Stimulated activated CD4-positive, alpha-beta T cell treated with anti-CD3 and anti-CD28 coated beads, TNF-alpha, amount 100 ng/mL, for 4 hours (primary cell): ENCODE data around the gene SGIP1.
"Not testable (repeated sequence)": the region's sequence is repeated elsewhere in the genome, so short reads cannot be mapped to it uniquely, and the experiment has no call there.

Experiments used
- DNase-seq, 3 experiments: peaks; one replicate each; pipeline ENCODE4 v3.0.0-alpha.2; 2020; ENCODE audit warnings: low read depth in 3 of 3

The SGIP1 gene

GRCh38 chr1:66556161-66556611 is 22.2 kb downstream of the SGIP1 start:
- no peak for DNase-seq

GRCh38 chr1:66557157-66557556 is 23.2 kb downstream of the SGIP1 start:
- DNase-seq: no peak

- no peak for DNase-seq
Measured at GRCh38 chr1:66559517-66559916, 25.6 kb downstream of the SGIP1 start.

GRCh38 chr1:66562561-66562960 is 28.6 kb downstream of the SGIP1 start:
- DNase-seq: no peak

GRCh38 chr1:66563094-66563800 is 29.3 kb downstream of the SGIP1 start:
- no peak for DNase-seq

GRCh38 chr1:66563941-66564630 is 30.1 kb downstream of the SGIP1 start:
- no peak for DNase-seq

- DNase-seq: no peak
Measured at GRCh38 chr1:66570196-66570595, 36.2 kb downstream of the SGIP1 start.

- no peak for DNase-seq
Measured at GRCh38 chr1:66571789-66572188, 37.8 kb downstream of the SGIP1 start.

GRCh38 chr1:66575739-66576138 is 41.8 kb downstream of the SGIP1 start:
- no peak for DNase-seq

- no peak for DNase-seq
Measured at GRCh38 chr1:66576645-66577044, 42.7 kb downstream of the SGIP1 start.

GRCh38 chr1:66578841-66579240 is 44.9 kb downstream of the SGIP1 start:
- DNase-seq: no peak

GRCh38 chr1:66580081-66580480 is 46.1 kb downstream of the SGIP1 start:
- DNase-seq: no peak

- DNase-seq: no peak
Measured at GRCh38 chr1:66583021-66583420, 49.1 kb downstream of the SGIP1 start.

- DNase-seq: no peak
Measured at GRCh38 chr1:66585002-66585401, 51.0 kb downstream of the SGIP1 start.

GRCh38 chr1:66589326-66589725 is 55.4 kb downstream of the SGIP1 start:
- no peak for DNase-seq

- DNase-seq: not testable (repeated sequence)
Measured at GRCh38 chr1:66592106-66592507, 58.2 kb downstream of the SGIP1 start.

- DNase-seq: no peak
Measured at GRCh38 chr1:66596191-66596590, 62.2 kb downstream of the SGIP1 start.

- no peak for DNase-seq
Measured at GRCh38 chr1:66597500-66597899, 63.5 kb downstream of the SGIP1 start.

- no peak for DNase-seq
Measured at GRCh38 chr1:66598670-66599069, 64.7 kb downstream of the SGIP1 start.

GRCh38 chr1:66599346-66599745 is 65.4 kb downstream of the SGIP1 start:
- DNase-seq: no peak

- no peak for DNase-seq
Measured at GRCh38 chr1:66599899-66600737, 66.2 kb downstream of the SGIP1 start.

- DNase-seq: no peak
Measured at GRCh38 chr1:66605419-66605997, 71.6 kb downstream of the SGIP1 start.
